Adipocyte (in vitro differentiated cells): ENCODE results near the gene TEX261.
A peak's percentile ranks its signal among the peaks of the same experiment; 100 is the strongest.

Experiments
- DNase-seq: peaks from one replicate; pipeline ENCODE4 v3.0.0-alpha.2; 2015; ENCODE audit warnings: low read depth
- H3K27me3 ChIP-seq: replicated peaks from 2 replicates; pipeline ENCODE4 v1.7.0; 2013; ENCODE audit warnings: mild to moderate bottlenecking, low read length, moderate library complexity; ENCODE audit not compliant: control insufficient read depth, insufficient read depth
- H3K36me3 ChIP-seq: 2 replicates; pipeline ENCODE4 v1.7.0; 2013; ENCODE audit warnings: low read length, mild to moderate bottlenecking, moderate library complexity; ENCODE audit not compliant: control insufficient read depth, insufficient read depth, severe bottlenecking
- H3K4me1 ChIP-seq: 2 replicates; pipeline ENCODE4 v1.7.0; 2013; ENCODE audit warnings: mild to moderate bottlenecking, low read length, moderate library complexity; ENCODE audit not compliant: control insufficient read depth, insufficient read depth
- H3K4me3 ChIP-seq: 2 replicates; pipeline ENCODE4 v1.7.0; 2013; ENCODE audit warnings: mild to moderate bottlenecking, low read length, moderate library complexity
- H3K9ac ChIP-seq: 2 replicates; pipeline ENCODE4 v1.7.0; 2013; ENCODE audit warnings: mild to moderate bottlenecking, low read length, moderate library complexity
- H3K9me3 ChIP-seq: 2 replicates; pipeline ENCODE4 v1.7.0; 2013; ENCODE audit warnings: mild to moderate bottlenecking, low read length, moderate library complexity; ENCODE audit not compliant: control insufficient read depth

Gene TEX261

DNA sequence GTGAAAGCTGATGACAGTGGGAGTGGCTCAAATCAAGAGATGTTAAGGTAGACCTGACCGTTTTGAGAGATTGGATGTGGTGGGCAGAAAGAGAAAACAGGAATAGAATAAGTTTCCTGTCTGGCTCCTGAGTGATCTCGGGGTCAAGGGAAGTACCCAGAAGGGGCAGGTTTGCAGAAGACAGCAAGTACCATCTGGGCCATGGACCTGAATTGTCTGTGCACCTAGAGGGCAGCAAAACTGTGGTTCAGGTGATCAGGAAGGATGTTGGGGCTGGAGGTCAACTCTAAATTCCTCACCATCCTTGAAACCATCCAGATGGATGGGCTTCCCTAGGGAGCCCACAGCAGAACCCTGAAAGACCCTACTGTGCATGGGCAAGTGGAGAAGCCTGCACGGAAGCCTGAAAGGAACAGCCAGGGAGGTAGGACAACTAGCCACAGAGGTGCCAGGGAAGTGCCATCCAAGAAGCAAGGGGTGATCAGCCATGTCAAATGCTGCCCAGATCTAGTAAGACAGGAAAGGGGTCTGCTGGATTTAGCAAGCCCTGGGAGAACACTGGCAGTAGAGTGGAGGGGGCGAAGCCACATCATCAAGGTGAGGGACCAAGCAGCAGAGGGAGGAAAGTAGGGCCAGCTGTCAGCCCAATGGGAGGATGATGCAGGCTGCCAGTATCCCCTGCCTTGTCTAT lies 8.0 kb downstream of the TEX261 start:
- no peaks in the 10 kb centered on the region for H3K27me3 ChIP-seq
- no peak for DNase-seq
- peaks cover 61% of the 10 kb centered on the region for H3K36me3 ChIP-seq
- peaks cover 9% of the 10 kb centered on the region for H3K4me1 ChIP-seq
- no peaks in the 10 kb centered on the region for H3K9me3 ChIP-seq
- no peak overlapping the region for H3K4me3 ChIP-seq
- H3K9ac ChIP-seq = no peak overlapping the region

DNA sequence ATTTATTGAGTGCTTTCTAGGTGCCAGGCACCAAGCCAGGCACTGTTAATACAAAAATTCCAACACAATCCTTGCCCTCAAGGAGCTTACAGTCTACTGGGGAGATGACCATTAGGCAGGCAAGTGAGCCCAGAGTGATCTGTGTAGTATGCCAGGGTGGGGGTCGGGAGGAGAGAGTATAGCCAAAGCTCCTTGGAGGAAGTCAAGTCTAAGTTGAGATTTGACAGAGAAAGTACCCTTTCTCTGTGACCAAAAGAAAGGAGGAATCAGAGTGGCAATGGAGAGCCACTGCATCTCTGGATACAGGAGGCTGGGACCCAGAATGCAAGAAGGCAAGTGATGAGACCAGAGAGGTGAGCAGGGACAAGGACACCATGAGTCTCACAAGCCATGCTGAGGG lies 8.7 kb downstream of the TEX261 start:
- H3K4me1 ChIP-seq = peaks cover 9% of the 10 kb centered on the region
- no peak for DNase-seq
- H3K36me3 ChIP-seq = peaks cover 54% of the 10 kb centered on the region
- no peaks in the 10 kb centered on the region for H3K9me3 ChIP-seq
- H3K9ac ChIP-seq = no peak overlapping the region
- no peak overlapping the region for H3K4me3 ChIP-seq
- no peaks in the 10 kb centered on the region for H3K27me3 ChIP-seq

DNA sequence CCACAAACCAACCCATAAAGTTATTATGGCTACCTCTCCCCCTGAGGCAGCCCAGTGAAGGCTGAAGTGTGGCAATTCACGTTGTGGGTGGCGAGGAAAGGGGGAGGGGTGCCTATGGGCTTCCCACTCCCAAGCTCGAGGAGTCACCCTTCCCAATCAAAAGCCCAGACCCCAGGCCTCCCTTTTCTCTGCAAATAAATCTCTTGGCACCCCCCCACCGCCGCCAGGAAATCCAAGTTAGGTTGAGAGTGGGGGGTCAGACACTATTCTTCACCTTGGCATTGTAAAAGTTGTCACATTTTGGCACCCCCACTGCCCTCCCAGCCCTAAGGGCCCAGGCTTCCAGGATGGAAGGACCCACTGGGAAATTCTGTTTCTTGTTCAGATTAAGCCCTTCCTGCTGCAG lies 9.4 kb downstream of the TEX261 start:
- no peak overlapping the region for H3K4me3 ChIP-seq
- H3K36me3 ChIP-seq = peaks cover 50% of the 10 kb centered on the region
- H3K9ac ChIP-seq = no peak overlapping the region
- H3K27me3 ChIP-seq = no peaks in the 10 kb centered on the region
- H3K9me3 ChIP-seq = no peaks in the 10 kb centered on the region
- H3K4me1 ChIP-seq = peaks cover 9% of the 10 kb centered on the region
- no peak for DNase-seq

DNA sequence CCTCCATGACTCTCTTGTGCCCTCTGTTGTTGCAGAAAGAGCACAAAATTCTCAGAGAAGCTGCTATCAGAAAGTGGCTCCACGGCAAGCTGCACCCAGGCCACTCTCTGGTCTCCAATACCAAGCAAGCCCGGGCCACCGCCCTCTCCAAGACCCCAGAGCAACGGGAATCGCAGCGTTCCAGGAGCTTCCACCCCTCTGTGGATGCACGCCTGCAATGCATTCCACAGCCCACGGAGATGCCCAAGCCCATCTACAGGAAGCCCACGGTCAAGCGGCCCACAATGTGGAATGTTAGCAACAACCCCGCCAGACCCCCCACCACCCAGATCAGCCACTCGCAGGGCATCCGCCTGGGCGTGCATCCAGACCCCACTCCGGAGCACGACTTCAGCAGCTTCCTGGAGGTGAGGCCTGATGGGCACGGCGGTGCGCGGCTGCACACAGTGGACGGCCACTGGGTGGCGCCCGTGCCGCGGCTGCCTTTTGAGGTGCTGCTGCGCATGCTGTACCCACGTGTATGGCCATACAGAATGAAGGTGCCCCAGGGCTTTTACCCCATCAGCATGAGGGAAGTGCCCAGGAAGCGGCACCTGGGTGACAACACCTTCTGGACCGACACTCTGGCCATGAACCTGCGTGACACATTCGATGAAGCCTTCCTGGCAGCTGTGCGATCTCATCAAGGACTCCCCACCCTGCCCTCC lies 9.9 kb downstream of the TEX261 start:
- H3K9ac ChIP-seq = no peak overlapping the region
- H3K27me3 ChIP-seq = no peaks in the 10 kb centered on the region
- no peaks in the 10 kb centered on the region for H3K9me3 ChIP-seq
- no peak overlapping the region for H3K4me3 ChIP-seq
- H3K4me1 ChIP-seq = peaks cover 9% of the 10 kb centered on the region
- no peak for DNase-seq
- H3K36me3 ChIP-seq = peaks cover 44% of the 10 kb centered on the region

DNA sequence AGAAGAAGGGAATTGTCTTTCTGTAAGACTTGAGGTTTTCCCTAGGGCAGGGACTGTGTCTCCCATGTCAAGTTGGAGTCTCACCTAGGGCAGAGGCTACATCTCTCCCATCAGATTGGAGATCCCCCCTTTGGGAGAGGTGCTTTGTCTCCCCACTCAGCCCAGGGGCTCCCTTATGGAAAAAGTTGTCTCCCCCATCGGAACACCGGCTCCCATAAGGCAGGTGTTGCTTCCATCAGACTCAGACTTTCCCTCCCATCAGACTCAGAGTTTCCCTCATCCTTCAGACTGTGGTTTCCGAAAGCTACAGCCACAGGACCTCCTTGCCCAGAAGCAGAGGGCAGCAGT lies 10.5 kb downstream of the TEX261 start:
- Histone ChIP-seq H3K4me1 (peaks cover 10% of the 10 kb centered on the region), H3K9me3 (no peaks in the 10 kb centered on the region), H3K27me3 (no peaks in the 10 kb centered on the region), H3K9ac (no peak overlapping the region), H3K36me3 (peaks cover 39% of the 10 kb centered on the region), H3K4me3 (no peak overlapping the region)
- no peak for DNase-seq

DNA sequence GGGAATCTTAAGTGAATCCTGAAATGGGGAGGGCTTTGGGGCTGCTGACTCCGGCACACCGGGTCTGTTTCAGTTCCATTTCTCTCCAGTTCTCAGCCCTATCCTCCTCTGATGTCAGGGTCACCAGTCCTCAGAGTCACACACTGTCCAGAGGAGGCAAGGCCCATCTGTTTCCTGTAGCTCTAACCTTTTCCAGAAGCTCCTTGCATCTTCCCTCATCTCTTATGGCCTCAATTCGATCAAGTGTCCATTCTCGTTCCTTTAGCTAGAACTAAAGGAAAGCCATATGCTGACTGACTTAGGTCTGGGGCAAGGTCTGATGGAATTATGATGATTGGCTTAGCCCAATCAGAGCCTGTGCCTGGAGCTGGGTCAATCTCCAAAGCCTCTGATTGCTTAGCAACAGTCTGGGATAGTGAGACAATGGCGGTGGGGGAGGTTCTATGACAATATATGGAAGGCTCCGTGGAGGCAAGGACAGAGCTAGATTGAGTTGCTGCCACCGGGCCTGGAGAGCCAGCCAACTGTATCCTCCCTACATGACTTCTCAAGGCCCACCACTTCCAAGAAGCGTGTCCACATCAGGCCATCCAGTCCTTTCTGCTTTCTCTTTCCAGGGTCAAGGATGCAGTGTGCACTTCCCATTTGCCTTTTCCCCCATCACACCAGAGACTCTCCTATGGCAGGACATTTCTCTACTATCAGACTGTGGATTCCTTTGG lies 11.0 kb downstream of the TEX261 start:
- DNase-seq = no peak

DNA sequence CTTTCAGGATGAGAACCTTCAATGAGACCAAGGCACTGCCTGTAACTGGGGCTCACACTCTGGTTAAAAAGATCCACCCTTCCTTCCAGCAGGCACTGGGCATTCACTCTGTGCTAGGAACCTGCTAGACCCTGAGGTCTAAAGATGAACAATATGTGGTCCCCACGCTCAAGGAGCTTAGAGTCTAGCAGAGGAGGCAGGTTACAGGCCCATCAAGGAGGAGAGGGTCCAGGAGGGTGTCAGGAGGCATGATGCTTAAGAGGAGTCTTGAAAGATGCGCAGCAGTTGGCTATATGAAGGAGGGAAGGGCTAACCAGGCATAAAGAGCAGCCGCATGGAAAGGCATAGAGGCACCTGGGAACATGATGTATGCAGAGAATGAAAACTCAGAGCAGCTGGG lies 11.7 kb downstream of the TEX261 start:
- no peak overlapping the region for H3K4me3 ChIP-seq
- no peaks in the 10 kb centered on the region for H3K9me3 ChIP-seq
- H3K36me3 ChIP-seq = peaks cover 27% of the 10 kb centered on the region
- H3K4me1 ChIP-seq = peaks cover 11% of the 10 kb centered on the region
- DNase-seq = no peak
- H3K9ac ChIP-seq = no peak overlapping the region
- no peaks in the 10 kb centered on the region for H3K27me3 ChIP-seq

More for the DNA sequence above, 11.0 kb downstream of the TEX261 start:
- Histone ChIP-seq H3K4me3 (no peak overlapping the region), H3K4me1 (peaks cover 12% of the 10 kb centered on the region), H3K9ac (no peak overlapping the region), H3K36me3 (peaks cover 34% of the 10 kb centered on the region), H3K9me3 (no peaks in the 10 kb centered on the region), H3K27me3 (no peaks in the 10 kb centered on the region)

DNA sequence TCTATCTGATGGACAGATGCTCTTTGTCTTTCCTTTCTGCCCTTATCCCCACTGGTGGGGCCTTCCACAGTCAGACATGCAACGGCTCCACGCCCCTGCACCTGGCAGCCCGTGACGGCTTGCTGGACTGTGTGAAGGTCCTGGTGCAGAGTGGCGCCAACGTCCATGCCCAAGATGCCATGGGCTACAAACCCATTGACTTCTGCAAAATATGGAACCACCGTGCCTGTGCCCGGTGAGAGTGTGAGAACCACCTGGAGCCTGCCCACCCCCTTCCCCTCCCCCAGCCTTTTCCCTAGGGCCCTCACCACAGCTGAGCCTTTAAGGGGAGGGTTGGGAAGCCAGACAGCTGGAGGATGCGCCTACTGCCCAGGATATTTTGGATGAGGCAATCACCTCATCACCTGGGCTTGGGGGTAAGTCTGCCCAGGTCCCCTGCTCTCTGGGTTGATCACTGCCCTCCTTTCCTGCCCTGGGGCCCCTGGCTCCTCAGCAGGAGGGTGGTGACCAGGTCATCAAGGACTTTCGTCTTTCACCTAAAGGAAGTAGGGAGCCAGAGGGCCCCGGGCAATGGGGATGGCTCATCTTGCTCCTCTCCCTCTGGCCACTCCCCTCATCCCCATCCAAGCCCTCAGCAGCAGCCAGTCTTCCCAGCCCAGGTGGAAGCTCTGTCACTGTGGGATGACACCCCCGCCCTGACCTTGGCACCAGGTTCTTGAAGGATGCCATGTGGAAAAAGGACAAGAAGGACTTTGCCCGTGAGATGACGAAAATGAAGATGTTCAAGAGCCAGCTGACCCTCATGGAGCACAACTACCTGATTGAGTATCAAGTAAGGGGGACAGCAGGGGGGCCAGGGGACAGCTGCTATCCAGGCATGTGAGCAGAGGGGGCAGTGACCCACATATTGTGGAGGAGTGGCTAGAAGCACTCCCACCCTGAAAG lies 12.5 kb downstream of the TEX261 start:
- no peak for DNase-seq
- no peaks in the 10 kb centered on the region for H3K9me3 ChIP-seq
- H3K9ac ChIP-seq = no peak overlapping the region
- H3K4me3 ChIP-seq = no peak overlapping the region
- peaks cover 13% of the 10 kb centered on the region for H3K4me1 ChIP-seq
- H3K36me3 ChIP-seq = peaks cover 18% of the 10 kb centered on the region
- H3K27me3 ChIP-seq = no peaks in the 10 kb centered on the region

DNA sequence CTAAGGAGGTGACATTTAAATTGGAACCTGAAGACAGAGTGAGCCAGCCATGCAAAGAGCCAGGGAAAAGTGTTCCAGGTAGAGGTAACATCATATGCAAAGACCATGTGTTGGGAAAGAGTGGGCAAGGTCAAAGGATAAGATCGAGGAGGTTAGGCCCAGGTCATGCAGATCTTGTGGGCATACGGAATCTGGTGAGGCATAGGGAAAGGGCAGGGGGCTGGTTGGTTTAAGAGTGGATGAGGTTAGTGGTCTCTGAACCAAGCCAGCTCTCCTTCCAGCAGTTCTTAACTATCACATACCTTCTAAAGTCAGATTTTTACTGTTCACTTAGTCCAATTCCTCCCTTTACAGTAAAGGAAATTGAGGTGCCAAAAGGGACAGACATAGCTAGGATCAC lies 13.3 kb downstream of the TEX261 start:
- DNase-seq = no peak

DNA sequence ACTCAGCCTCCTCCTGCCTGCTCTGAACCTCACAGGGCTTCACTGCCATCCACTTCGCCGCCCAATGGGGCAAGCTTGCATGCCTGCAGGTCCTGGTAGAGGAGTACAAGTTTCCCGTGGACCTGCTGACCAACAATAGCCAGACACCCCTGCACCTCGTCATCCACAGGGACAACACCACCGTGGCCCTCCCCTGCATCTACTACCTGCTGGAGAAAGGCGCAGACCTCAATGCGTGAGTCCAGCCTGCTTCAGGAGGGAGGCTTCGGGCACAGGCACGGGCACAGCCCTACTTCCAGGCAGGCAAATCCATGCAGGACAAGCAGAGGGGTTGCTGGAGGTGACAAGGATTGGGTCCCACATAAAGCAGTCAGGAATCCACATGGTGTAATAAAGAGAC lies 15.0 kb downstream of the TEX261 start:
- no peaks in the 10 kb centered on the region for H3K36me3 ChIP-seq
- H3K27me3 ChIP-seq = no peaks in the 10 kb centered on the region
- no peak overlapping the region for H3K9ac ChIP-seq
- H3K9me3 ChIP-seq = no peaks in the 10 kb centered on the region
- peaks cover 17% of the 10 kb centered on the region for H3K4me1 ChIP-seq
- no peak overlapping the region for H3K4me3 ChIP-seq
- DNase-seq = no peak

More for the DNA sequence above, 13.3 kb downstream of the TEX261 start:
- Histone ChIP-seq H3K9me3 (no peaks in the 10 kb centered on the region), H3K4me3 (no peak overlapping the region), H3K36me3 (peaks cover 11% of the 10 kb centered on the region), H3K4me1 (peaks cover 16% of the 10 kb centered on the region), H3K9ac (no peak overlapping the region), H3K27me3 (no peaks in the 10 kb centered on the region)

DNA sequence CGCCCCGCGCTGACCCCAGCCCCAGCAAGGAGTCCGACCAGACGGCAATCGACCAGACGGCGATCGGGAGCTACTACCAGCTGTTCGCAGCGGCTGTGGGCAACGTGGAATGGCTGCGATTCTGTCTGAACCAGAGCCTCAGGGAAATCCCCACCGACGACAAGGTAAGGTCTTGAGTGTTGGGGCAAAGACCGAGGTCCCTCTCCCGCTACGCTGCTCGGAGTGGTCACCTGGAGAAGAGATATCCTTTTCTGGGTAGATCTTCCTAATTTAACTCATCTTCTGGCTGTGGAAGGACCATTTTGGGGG lies 15.5 kb downstream of the TEX261 start:
- Histone ChIP-seq H3K27me3 (no peaks in the 10 kb centered on the region), H3K9me3 (no peaks in the 10 kb centered on the region), H3K9ac (peak overlapping the region; percentile 89), H3K4me1 (peaks cover 17% of the 10 kb centered on the region), H3K4me3 (peak overlapping the region; percentile 85), H3K36me3 (no peaks in the 10 kb centered on the region)
- no peak for DNase-seq
